NCI-H2107 (cell line): ENCODE results near the gene MAGEA9B.
"Not testable (repeated sequence)": the region's sequence is repeated elsewhere in the genome, so short reads cannot be mapped to it uniquely, and the experiment has no call there.

ENCODE experiments used
- DNase-seq: peaks from one replicate; lab custom pipeline; 2025; lab: John Stamatoyannopoulos, UW

MAGEA9B gene, protein sequence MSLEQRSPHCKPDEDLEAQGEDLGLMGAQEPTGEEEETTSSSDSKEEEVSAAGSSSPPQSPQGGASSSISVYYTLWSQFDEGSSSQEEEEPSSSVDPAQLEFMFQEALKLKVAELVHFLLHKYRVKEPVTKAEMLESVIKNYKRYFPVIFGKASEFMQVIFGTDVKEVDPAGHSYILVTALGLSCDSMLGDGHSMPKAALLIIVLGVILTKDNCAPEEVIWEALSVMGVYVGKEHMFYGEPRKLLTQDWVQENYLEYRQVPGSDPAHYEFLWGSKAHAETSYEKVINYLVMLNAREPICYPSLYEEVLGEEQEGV

DNA sequence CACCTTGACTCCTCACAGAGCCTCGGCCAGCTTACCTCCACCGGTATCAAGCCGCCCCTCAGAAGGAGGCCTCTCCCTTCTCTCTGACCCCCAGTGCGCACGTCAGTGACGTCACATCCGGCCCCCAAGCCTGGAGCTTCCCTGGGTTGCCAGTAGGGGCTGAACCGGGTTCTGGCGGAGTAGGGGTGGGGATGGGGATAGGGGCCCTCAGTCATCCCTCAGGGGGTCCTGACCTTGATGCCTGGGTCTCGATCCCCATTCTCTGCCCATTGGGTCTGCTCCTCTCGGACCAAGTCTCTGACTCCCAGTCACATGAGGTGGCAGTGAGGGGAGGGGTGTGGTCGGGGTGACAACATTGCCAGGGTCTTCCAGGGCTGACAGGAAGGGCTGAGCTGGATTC, at the start of gene MAGEA9B:
TSS of gene MAGEA9B (minus strand) at position 101 of the 400 bp plus-strand sequence. CDS start 4,280 bp downstream, outside the sequence.
- DNase-seq = not testable (repeated sequence)

DNA sequence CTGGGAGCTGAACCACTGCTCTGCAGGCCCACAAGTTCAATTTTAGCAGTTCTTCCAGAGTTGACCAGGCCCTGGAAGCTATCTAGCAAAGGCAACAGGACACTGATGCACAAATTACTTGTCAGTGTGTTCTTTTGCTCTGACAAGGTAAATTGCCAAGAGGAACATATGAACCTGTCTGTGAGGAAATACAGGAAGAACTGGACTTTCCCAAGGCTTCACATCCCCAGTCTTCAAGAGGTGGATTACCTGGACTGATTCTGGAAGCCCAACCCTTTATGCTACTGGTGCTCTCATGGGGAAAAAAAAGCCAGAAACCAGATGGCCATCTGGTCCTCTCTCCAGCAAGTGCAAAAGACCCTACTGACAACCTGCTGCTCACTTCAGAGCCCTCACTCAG, 46.3 kb upstream of the MAGEA9B start:
- DNase-seq = no peak

DNA sequence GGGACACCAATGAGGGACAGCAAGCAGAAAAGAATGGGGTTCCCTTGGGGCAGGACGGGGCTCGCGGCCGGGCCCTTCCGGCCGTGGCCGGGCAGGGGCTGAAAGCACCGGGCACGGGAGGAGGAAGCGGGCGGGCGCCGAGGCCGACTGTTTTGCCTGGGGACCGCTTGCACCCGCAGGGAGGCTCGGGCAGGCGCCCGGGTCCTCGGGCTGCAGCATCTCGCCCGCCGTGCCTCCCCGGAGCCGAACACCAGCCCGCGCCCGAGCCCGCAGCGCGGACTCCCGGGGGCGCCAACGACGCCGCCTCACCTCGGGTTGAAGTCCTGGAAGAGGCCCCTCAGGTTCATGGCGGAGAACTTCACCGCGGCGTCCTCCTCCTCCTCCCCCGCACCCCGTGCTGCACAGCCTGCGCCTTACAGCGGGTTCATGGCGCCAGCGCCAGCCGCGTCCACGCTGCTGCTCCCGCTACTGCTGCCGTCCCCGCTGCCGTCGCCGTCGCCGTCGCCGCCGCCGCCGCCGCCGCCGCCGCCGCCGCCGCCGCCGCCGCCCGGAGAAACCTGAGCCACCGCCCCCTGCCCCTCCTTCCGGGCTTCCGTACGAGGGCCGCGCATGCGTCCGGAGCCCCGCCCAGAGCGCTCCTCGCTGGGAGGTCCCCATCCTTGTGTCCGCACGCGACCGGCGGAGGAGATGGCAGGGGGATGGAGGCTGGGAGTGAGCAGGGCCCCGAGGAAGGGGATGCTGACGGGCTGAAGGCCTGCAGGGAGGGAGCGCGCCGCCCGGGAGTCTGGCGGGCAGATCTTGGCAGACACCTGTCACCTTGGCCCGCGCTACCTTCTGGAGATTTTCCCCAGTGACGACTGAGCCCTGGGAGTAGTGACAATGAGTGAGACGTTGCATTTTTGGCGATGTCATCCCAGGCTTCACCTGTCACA, 44.2 kb upstream of the MAGEA9B start, which contains the start of gene TMEM185A:
TSS of gene TMEM185A (minus strand) at position 559 of the 932 bp plus-strand sequence. CDS start at position 347, 212 bp downstream.
- DNase-seq = peak; percentile 28

DNA sequence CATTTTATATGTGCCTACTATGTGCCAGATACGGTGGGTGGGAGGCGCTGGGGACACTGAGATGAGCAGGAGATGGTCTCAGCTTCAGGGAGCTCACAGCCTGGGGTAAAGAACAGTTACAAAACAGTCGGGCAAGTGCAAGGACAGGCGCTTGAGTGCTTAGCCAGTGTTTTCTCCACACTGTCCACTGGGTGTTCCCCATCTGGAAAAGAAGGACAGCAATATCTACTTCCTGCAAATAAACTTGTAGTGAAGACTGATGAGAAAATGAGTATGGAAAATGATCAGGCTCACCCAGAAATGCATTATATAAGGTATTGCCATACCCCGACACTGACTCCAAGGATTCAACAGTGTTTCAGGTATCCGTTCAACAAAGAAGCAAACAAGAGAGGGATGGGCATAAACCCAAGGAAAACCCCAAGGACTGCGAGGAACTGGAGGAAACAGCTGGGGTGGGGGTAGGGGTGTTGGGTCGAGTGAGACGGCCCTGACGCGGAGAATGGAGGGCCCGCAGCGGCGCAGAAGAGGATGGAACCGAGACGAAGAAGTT, 43.5 kb upstream of the MAGEA9B start:
- DNase-seq = no peak

DNA sequence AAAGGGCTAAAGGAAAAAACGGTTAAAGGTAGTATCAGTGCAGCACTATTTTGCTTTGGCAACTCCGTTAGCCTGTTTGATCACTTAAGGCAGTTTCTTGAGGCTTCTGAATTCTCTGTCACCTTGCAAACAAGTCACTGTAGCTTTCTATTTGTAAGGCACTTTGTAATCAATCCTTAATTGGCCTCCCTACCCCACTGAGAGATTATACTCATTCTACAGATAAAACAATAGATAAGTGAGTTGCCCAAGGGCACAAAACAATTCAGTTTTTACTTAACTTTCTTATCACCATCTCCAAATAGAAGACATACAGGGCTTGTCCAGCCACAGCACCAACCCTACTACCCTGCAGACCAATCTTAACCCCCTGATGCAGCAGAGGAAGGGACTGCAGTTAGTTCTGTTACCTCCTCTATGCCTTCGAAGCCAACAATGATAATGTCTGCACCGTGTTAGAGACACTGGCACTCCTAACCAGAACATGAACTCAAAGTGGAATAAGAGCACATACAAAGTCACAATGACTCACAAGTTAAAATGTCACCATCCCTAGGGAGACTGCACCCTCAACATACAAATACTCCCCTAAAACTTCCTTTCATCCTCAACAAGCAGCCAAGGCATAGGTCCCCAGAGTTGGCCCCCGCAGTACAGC, 42.6 kb upstream of the MAGEA9B start:
- no peak for DNase-seq

DNA sequence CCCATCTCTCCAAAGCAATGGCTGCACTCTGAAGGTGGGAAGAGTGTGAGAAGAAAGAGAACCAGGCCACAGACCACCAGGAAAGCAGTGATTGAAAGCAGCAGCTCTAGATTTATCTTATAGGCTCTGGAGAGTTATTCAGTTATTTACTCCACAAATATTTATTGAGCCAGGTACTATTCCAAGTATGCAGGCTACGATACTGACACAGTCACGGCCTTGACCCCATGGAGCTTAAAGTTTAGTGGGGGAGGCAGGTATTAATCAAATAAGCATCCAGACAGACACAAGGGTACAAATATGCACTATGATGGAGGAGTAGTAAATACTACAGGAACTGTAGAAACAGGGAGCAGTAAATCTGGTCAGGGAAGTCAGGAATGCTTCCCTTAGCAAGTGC, 41.5 kb upstream of the MAGEA9B start:
- DNase-seq = no peak

DNA sequence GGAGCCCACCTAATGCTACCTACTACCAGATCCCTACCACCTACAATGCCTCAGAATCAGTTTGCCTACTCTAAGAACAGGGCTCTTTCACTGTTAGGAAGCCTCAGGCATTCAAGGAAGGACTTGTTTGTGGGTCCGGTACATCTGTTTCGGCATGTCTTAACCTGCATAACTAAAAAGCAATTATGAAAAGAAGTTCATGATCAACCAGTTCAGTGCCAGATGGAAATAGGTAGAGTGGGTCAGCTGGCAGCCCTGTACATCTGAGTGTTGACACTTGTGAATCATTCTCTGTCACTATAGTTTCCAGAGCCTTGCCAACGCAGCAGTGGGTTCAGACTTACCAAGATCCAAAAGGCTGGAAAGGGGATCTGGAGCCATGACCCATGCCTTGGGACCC, 41.0 kb upstream of the MAGEA9B start:
- no peak for DNase-seq

DNA sequence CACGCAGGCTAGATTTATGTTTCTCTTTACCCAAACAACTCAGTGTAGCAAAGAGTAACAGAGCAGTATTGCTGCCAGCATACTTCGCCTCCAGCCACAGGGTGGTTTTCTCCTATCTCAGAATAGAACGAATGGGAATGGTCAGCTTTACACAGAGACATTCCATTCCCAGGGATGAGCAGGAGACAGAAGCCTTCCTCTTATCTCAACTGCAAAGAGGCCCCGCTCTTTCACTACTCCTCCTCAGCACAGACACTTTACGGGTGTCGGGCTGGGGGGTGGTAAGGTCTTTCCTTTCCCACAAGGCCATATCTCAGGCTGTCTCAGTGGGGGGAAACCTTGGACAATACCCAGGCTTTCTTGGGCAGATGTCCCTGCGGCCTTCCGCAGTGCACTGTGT, 39.6 kb upstream of the MAGEA9B start:
- DNase-seq = not testable (repeated sequence)

DNA sequence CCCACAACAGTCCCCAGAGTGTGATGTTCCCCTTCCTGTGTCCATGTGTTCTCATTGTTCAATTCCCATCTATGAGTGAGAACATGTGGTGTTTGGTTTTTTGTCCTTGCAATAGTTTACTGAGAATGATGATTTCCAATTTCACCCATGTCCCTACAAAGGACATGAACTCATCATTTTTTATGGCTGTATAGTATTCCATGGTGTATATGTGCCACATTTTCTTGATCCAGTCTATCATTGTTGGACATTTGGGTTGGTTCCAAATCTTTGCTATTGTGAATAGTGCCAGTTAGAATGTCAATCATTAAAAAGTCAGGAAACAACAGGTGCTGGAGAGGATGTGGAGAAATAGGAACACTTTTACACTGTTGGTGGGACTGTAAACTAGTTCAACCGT, 32.4 kb upstream of the MAGEA9B start:
- DNase-seq = not testable (repeated sequence)

DNA sequence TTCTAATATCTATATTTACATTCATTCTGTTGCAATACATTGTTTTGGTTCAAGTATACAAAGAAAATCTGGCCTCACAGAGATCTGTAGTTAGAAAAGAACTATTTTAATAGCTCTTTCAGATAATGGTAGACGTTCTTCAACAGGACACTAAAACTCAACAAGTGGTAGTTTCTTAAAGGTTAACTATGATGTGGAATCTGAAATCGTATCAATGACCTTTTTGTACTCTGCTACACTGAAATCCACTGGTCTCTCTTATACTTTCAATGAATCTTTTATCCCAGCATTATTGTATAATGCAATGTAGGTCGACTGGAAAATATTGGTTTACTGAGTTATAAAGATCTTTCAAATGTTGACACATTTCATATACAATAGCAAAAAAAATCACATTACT, 31.6 kb upstream of the MAGEA9B start:
- DNase-seq = no peak

DNA sequence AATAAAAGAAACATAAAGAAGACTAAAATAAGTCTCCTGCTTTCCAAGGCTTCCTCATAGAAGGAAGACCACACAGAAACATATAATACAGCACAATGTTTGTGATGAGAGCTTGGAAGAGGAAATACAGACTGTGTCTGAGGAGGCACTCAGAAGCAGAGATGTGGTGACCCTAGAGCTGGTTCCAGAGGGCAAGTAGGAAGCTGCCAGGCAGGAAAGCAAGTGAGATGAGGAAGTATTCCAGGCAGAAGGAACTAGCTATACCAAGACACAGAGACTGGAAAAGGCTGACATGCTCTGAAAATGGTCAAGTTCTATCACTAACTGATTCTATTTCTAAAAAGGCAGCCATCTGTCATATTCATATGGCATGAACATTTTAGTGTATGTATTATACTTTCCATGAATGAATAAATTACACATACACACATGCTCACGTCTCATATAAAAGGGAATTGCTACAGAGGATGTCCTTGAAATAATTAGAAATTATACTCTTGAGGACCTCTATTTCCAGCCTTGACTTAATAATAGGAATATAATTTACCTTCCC, 24.4 kb upstream of the MAGEA9B start:
- no peak for DNase-seq

DNA sequence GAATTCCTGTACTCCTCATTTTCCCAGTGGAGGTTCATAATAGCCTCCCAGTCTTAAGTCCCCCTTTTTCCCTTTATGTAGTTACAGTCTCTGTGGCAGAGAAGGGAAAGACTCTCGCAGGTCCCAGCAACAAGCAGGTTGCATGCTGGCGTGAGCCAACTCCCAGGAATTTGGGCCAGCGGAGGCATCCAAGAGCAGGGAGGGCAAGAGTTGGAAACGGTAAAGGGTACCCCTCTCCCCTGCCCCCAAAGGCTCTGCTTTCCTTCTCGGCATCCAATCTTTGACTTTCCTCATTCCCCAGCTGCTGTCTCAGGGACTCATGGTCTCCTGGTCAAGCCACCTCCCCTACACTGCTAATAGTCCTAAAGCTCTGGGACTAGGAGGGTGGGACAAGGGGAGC, 23.3 kb upstream of the MAGEA9B start:
- DNase-seq = no peak

DNA sequence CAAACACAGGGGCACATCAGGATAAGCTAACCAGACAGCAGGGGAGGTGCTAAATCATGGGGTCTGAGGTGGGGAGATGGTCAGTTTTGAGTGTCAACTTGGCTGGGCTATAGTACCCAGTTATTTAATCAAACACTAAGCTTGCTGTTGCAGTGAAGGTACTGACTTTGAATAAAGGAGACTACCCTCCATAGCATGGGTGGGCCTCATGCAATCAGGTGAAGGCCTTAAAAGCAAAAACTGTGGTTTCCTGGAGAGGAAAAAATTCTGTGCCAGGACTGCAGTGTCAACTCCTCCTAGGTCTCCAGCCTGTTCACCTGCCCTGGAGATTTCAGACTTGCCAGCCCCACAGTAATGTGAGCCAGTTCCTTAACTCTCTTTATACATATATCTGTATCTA, 20.4 kb upstream of the MAGEA9B start:
- DNase-seq = no peak

DNA sequence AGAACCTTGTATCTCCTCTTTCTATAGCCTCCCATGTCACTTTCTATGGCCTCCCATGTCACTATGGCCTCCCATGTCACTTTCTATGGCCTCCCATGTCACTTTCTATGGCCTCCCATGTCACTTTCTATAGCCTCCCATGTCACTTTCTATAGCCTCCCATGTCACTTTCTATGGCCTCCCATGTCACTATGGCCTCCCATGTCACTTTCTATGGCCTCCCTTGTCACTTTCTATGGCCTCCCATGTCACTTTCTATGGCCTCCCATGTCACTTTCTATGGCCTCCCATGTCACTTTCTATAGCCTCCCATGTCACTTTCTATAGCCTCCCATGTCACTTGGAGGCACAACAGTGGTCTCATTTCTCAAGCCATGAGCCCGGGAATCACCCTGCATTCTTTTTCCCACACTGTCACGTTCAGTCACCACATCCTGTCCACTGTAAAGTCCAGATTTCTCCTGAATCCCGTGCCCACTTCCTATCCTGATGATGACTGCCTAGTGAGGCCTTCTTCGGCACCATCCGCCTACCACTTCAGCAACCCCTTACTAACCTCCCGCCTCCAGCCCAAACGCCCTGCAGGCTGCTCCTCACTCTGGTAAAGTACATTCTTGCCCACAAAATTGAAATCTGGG, 18.1 kb upstream of the MAGEA9B start:
- not testable (repeated sequence) for DNase-seq

DNA sequence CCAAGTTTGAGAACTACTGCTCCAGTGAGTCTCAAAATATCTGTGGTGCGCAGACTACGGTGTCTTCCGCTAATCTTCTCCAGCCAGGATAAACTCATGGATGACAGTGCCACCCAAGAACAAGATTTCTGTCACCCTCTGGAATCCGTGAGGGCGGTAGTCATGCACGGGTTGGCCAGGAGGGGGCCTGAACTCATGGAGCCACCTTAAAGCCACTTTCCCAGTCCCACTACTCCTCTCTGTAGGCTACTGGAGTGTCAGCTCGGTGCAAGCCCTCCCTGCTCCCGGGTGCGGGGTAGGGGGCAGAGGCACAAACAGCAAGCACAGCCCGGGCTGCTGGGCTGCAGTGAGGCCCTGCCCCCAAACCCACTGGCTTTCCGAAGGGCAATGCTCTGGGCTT, 11.3 kb upstream of the MAGEA9B start:
- DNase-seq = not testable (repeated sequence)

DNA sequence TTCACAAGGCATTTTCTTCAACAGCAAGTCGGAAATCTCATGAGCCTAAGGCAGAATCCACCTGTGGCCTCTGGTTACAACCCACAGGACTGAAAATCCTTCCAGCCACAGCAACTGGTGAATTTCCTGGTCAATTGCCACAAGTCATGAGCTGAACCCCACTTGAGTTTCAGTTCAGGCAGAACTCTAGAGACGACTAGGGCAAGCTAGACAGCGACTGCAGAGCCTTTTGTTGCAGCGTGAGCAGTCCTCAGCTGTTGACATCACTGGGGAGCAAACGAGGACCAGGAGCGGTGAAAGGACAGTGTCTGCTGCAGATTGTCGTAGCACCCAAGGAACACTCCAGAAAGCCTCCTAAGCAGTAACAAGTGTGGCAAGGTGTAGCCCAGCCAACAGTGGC, 8.7 kb upstream of the MAGEA9B start:
- not testable (repeated sequence) for DNase-seq

DNA sequence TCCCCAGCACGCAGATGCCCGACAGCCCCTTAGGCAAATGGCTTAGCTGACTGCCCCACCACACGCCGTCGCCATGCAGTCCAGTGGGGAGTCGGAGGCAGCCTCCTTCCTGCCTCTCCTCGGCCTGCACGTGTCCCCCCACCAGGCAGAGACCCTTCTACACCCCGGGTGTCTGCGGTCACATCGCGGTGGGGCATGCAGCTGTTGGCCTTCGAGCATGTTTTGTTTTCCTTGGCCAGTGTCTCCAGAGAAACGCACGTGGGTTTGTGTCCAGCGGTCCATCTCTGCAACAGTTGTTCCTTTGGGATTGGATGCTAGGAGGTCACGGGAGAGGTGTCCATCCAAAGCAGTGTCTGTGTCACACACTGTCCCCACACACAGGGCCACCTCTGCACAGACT, 8.0 kb upstream of the MAGEA9B start, which contains the start of gene HSFX2:
TSS of gene HSFX2 (minus strand) at position 101 of the 400 bp plus-strand sequence. CDS start 614 bp downstream, outside the sequence.
- DNase-seq = not testable (repeated sequence)

DNA sequence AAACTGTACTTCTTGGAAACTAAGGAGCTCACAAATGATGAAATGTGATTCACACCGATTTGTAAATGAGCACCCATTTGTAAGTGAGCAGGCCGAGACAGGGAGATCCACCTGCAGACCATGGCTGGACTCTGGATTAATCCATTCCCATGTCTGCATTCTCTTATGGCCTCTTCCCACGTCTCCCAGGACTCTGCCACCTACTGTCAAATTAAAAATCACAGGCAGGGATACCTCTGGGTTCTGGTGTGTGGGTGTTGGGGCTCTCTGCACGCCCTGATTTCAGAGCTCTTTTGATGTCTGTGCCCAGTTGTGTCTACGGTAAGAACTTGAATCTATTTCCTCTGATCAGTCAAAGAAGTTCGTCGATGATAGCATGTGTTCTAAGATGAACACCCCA, 3.7 kb upstream of the MAGEA9B start:
- DNase-seq = not testable (repeated sequence)

DNA sequence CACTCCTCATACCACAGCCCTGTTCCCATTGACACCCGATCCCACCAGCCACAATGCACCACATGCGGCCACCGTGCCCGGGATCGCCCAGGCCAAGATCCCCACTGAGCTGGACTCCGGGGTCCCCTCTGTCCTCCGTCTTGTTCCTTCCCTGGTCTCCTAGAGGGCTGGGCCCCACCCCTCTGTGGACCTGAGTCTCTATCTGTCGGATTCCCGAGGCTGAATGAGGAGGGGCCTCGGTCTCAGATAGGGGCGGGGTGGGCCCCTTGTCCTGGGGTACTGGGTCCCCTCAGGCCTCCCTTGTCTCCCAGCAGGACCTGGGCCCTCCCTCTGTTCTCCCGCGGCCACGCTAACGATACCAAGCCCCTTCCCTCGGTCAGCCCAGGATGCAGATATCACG, 1.6 kb downstream of the MAGEA9B start:
- not testable (repeated sequence) for DNase-seq

DNA sequence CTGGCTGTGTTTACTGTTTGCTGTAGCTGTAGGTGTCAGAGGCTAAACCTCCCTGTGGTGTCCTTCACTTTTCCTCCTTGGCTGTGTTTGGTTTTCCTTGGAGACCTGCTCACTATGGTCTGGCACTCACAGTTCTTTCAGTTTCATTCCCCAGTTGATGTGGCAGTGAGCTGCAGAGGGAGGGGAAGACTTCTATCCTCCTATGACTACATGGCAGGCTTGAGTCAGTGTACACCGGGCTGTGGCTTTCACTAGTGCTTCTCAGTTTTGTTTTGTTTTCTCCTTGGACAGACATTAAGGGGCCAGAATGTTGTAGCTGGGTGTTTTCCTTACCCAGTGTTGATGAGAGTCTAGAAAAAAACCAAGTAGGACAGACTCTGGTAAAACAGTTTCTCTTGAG, 13.8 kb downstream of the MAGEA9B start:
- not testable (repeated sequence) for DNase-seq

DNA sequence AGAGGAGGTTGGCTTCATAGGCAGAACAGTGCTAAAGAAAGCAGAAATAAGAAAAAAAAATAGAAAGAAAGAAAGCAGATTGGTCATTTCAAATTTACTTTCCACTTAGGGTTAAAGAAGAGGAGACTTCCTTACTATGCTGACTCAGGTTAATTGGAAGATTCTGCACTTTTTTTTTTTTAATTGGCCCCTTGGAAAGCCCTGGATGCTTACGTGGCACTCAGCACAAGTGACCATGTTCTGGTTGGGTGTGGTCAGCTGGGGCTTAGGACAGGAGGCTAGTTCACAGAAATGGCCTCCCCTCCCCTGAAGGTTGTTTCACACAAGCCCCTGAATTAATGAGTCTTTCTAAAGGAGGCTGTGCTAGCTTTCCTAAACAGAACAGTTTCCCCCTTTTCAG, 14.5 kb downstream of the MAGEA9B start:
- DNase-seq = no peak
